ENCODE results near the gene CYBA. TPM values are rescaled to one million over a fixed set of nuclear protein-coding genes. Genes with fewer than 3 reads are reported as not detected.

Gene CYBA
- total and polyA plus RNA-seq, 9 of the 15 experiments (the other 6 are each of a cell fraction or from before 2014, with no cell fraction given) = 0.34 to 683 (median 93.0) TPM

- TF ChIP-seq ZNF518B (CRISPR knock-in tag; IDR thresholded peaks at IDR 0.05) (no peak), CBX2 (IDR thresholded peaks at IDR 0.05; ENCODE audit: insufficient read depth, low read length, poor library complexity, severe bottlenecking) (no peak), ZKSCAN8 (CRISPR knock-in tag; IDR thresholded peaks at IDR 0.05) (no peak), NR0B1 (IDR thresholded peaks at IDR 0.05; ENCODE audit: partially characterized antibody) (no peak)
These were observed 47.8 kb upstream of the CYBA start (continued) for GRCh38 chr16:88698646-88699045.
